Measurements from ENCODE around the gene ERCC6L2.
A peak's percentile ranks its signal among the peaks of the same experiment; 100 is the strongest.

Gene ERCC6L2

GRCh38 chr9:95870352-95870751 lies 5.1 kb upstream of the ERCC6L2 start:
- H3K4me1 ChIP-seq (ENCODE audit: control insufficient read depth in 1 of 2, insufficient read depth in 2 of 2, low read length in 2 of 2): peaks cover 3% of the 10 kb centered on the region in 2 experiments
- no peak overlapping the region for H2BK5ac ChIP-seq (ENCODE audit: low read depth, low read length, poor library complexity)
- no peaks in the 10 kb centered on the region for H3K27me3 ChIP-seq (ENCODE audit: insufficient read depth, low read length)
- H2BK12ac ChIP-seq (ENCODE audit: low read length): no peak overlapping the region
- H2AK5ac ChIP-seq (ENCODE audit: low read length): no peak overlapping the region
- H3K27ac ChIP-seq (ENCODE audit: low read depth, low read length): no peak overlapping the region
- H4K8ac ChIP-seq (ENCODE audit: low read depth, low read length): no peak overlapping the region
- no peak overlapping the region for H3K9ac ChIP-seq (ENCODE audit: low read length)
- WGBS (ENCODE audit: extremely low coverage, insufficient coverage, insufficient read length): no CpG with 5 or more reads among the region's 1 CpG
- H3K79me2 ChIP-seq (ENCODE audit: control insufficient read depth, insufficient read depth, low read length, poor library complexity): peaks cover 2% of the 10 kb centered on the region
- peaks cover 2% of the 10 kb centered on the region for H3K79me1 ChIP-seq (ENCODE audit: low read length)
- H3K36me3 ChIP-seq (ENCODE audit: control insufficient read depth in 1 of 2, insufficient read depth in 2 of 2, low read length in 2 of 2): no peaks in the 10 kb centered on the region
- H3K18ac ChIP-seq (ENCODE audit: low read length): no peak overlapping the region
- no peak for DNase-seq
- no peak overlapping the region for H2AFZ ChIP-seq (ENCODE audit: insufficient read depth, low read length, poor library complexity)
- no peak overlapping the region for H3K4me3 ChIP-seq (ENCODE audit: low read depth, low read length)
- no peak overlapping the region for H3K4ac ChIP-seq (ENCODE audit: low read depth, low read length)
- H3K14ac ChIP-seq (ENCODE audit: low read length): no peak overlapping the region
- no peak overlapping the region for H4K12ac ChIP-seq (ENCODE audit: low read depth, low read length)
- H3K4me2 ChIP-seq (ENCODE audit: low read length): no peak overlapping the region
- H3K9me3 ChIP-seq (ENCODE audit: insufficient read depth, low read depth, low read length): no peaks in the 10 kb centered on the region
- no peak overlapping the region for H3K23ac ChIP-seq (ENCODE audit: low read length)
- no peak overlapping the region for H2BK120ac ChIP-seq (ENCODE audit: insufficient read depth, low read length, poor library complexity)
- H4K91ac ChIP-seq (ENCODE audit: low read depth, low read length): no peak overlapping the region

GRCh38 chr9:95870906-95871305 lies 4.6 kb upstream of the ERCC6L2 start:
- H3K18ac ChIP-seq (ENCODE audit: low read length): no peak overlapping the region
- H3K4me2 ChIP-seq (ENCODE audit: low read length): no peak overlapping the region
- H2AFZ ChIP-seq (ENCODE audit: insufficient read depth, low read length, poor library complexity): no peak overlapping the region
- H2BK120ac ChIP-seq (ENCODE audit: insufficient read depth, low read length, poor library complexity): no peak overlapping the region
- no peaks in the 10 kb centered on the region for H3K9me3 ChIP-seq (ENCODE audit: insufficient read depth, low read depth, low read length)
- no peaks in the 10 kb centered on the region for H3K36me3 ChIP-seq (ENCODE audit: control insufficient read depth in 1 of 2, insufficient read depth in 2 of 2, low read length in 2 of 2)
- no peak overlapping the region for H2BK12ac ChIP-seq (ENCODE audit: low read length)
- H3K4ac ChIP-seq (ENCODE audit: low read depth, low read length): no peak overlapping the region
- H3K79me1 ChIP-seq (ENCODE audit: low read length): peaks cover 5% of the 10 kb centered on the region
- peaks cover 3% of the 10 kb centered on the region in 2 experiments for H3K4me1 ChIP-seq (ENCODE audit: control insufficient read depth in 1 of 2, insufficient read depth in 2 of 2, low read length in 2 of 2)
- no peak overlapping the region for H4K12ac ChIP-seq (ENCODE audit: low read depth, low read length)
- no peak overlapping the region for H2AK5ac ChIP-seq (ENCODE audit: low read length)
- H4K8ac ChIP-seq (ENCODE audit: low read depth, low read length): no peak overlapping the region
- no peak overlapping the region for H2BK5ac ChIP-seq (ENCODE audit: low read depth, low read length, poor library complexity)
- H4K91ac ChIP-seq (ENCODE audit: low read depth, low read length): no peak overlapping the region
- no CpG with 5 or more reads among the region's 1 CpG for WGBS (ENCODE audit: extremely low coverage, insufficient coverage, insufficient read length)
- H3K23ac ChIP-seq (ENCODE audit: low read length): no peak overlapping the region
- H3K27ac ChIP-seq (ENCODE audit: low read depth, low read length): no peak overlapping the region
- H3K27me3 ChIP-seq (ENCODE audit: insufficient read depth, low read length): no peaks in the 10 kb centered on the region
- no peak overlapping the region for H3K9ac ChIP-seq (ENCODE audit: low read length)
- H3K79me2 ChIP-seq (ENCODE audit: control insufficient read depth, insufficient read depth, low read length, poor library complexity): peaks cover 4% of the 10 kb centered on the region
- no peak for DNase-seq
- H3K4me3 ChIP-seq (ENCODE audit: low read depth, low read length): no peak overlapping the region
- H3K14ac ChIP-seq (ENCODE audit: low read length): no peak overlapping the region

DNA sequence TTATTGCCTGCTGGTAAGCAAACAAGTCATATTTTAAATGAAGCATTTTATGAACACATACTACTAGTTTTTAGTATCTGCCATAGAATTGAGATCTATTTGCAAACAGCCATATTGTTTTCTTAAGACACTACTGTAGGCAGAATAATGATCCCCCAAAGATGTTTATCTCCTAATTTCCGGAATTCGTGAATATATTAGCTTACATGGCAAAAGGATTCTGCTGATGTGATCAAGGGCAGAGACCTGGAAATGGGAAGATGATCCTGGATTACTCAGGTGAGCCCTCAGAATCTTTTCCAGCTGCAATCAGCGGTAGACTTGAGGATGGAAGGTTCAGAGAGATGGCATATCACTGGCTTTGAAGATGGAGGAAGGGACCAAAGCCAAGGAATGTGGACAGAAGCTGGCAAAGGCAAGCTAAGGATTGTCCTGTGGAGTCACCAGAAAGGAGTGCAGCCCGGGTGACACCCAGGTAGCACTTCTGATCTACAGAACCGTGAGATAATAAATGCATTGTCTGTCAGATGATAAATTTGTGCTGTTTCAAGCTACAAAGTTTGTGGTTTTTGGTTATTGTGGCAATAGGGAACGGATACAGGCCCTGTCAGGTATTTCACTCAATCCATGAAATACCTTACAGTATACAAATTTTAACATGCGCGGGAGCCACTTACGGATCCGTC lies 1.0 kb upstream of the ERCC6L2 start:
- H3K14ac ChIP-seq (ENCODE audit: low read length): peak overlapping the region; percentile 40
- H3K27ac ChIP-seq (ENCODE audit: low read depth, low read length): no peak overlapping the region
- H2BK5ac ChIP-seq (ENCODE audit: low read depth, low read length, poor library complexity): no peak overlapping the region
- H3K23ac ChIP-seq (ENCODE audit: low read length): no peak overlapping the region
- H4K12ac ChIP-seq (ENCODE audit: low read depth, low read length): no peak overlapping the region
- H4K8ac ChIP-seq (ENCODE audit: low read depth, low read length): peak overlapping the region; percentile 89
- no peak overlapping the region for H2BK120ac ChIP-seq (ENCODE audit: insufficient read depth, low read length, poor library complexity)
- no peaks in the 10 kb centered on the region for H3K9me3 ChIP-seq (ENCODE audit: insufficient read depth, low read depth, low read length)
- no peak overlapping the region for H3K18ac ChIP-seq (ENCODE audit: low read length)
- H2AK5ac ChIP-seq (ENCODE audit: low read length): no peak overlapping the region
- H3K4me1 ChIP-seq (ENCODE audit: control insufficient read depth in 1 of 2, insufficient read depth in 2 of 2, low read length in 2 of 2): peaks cover 3 to 6% of the 10 kb centered on the region in 2 experiments
- WGBS (ENCODE audit: extremely low coverage, insufficient coverage, insufficient read length): no CpG with 5 or more reads among the region's 10 CpGs
- H3K79me1 ChIP-seq (ENCODE audit: low read length): peaks cover 7% of the 10 kb centered on the region
- no peak overlapping the region for H2AFZ ChIP-seq (ENCODE audit: insufficient read depth, low read length, poor library complexity)
- peaks cover 7% of the 10 kb centered on the region for H3K79me2 ChIP-seq (ENCODE audit: control insufficient read depth, insufficient read depth, low read length, poor library complexity)
- H3K9ac ChIP-seq (ENCODE audit: low read length): peak overlapping the region; percentile 99
- peaks cover 0 to 2% of the 10 kb centered on the region in 2 experiments for H3K36me3 ChIP-seq (ENCODE audit: control insufficient read depth in 1 of 2, insufficient read depth in 2 of 2, low read length in 2 of 2)
- no peak for DNase-seq
- H3K4me2 ChIP-seq (ENCODE audit: low read length): peak overlapping the region; percentile 70
- H2BK12ac ChIP-seq (ENCODE audit: low read length): no peak overlapping the region
- H4K91ac ChIP-seq (ENCODE audit: low read depth, low read length): peak overlapping the region; percentile 12
- H3K4me3 ChIP-seq (ENCODE audit: low read depth, low read length): peak overlapping the region; percentile 86
- H3K27me3 ChIP-seq (ENCODE audit: insufficient read depth, low read length): no peaks in the 10 kb centered on the region
- no peak overlapping the region for H3K4ac ChIP-seq (ENCODE audit: low read depth, low read length)

DNA sequence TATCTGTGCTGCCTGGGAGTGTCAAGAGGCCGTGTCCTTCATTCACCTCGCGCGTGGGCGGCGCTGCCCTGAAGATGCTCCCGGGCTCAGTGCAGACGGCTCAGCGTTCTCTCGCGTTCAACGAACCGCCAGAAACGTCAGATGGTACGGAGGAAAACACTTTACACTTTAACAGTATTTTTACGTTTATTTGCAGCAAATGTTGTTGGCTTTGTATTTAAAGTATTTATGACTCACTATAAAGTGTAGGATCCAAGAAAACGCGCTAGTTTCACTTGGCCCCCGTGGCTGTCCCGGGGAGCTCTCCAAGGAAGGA lies 544 bp upstream of the ERCC6L2 start:
- H2AFZ ChIP-seq (ENCODE audit: insufficient read depth, low read length, poor library complexity): peak overlapping the region; percentile 40
- WGBS (ENCODE audit: extremely low coverage, insufficient coverage, insufficient read length): no CpG with 5 or more reads among the region's 20 CpGs
- H3K79me1 ChIP-seq (ENCODE audit: low read length): peaks cover 7% of the 10 kb centered on the region
- peak overlapping the region; percentile 73 for H4K12ac ChIP-seq (ENCODE audit: low read depth, low read length)
- peak overlapping the region; percentile 86 for H3K4me3 ChIP-seq (ENCODE audit: low read depth, low read length)
- peak overlapping the region; percentile 69 for H2BK120ac ChIP-seq (ENCODE audit: insufficient read depth, low read length, poor library complexity)
- DNase-seq: peak; percentile 11 to 54
- peaks cover 7% of the 10 kb centered on the region for H3K79me2 ChIP-seq (ENCODE audit: control insufficient read depth, insufficient read depth, low read length, poor library complexity)
- H4K8ac ChIP-seq (ENCODE audit: low read depth, low read length): peak overlapping the region; percentile 89
- peak overlapping the region; percentile 99 for H3K9ac ChIP-seq (ENCODE audit: low read length)
- H3K4ac ChIP-seq (ENCODE audit: low read depth, low read length): no peak overlapping the region
- H3K18ac ChIP-seq (ENCODE audit: low read length): peak overlapping the region; percentile 79
- no peak overlapping the region for H2AK5ac ChIP-seq (ENCODE audit: low read length)
- H3K36me3 ChIP-seq (ENCODE audit: control insufficient read depth in 1 of 2, insufficient read depth in 2 of 2, low read length in 2 of 2): peaks cover 0 to 2% of the 10 kb centered on the region in 2 experiments
- H3K27ac ChIP-seq (ENCODE audit: low read depth, low read length): peak overlapping the region; percentile 78
- H3K14ac ChIP-seq (ENCODE audit: low read length): peak overlapping the region; percentile 84
- H3K9me3 ChIP-seq (ENCODE audit: insufficient read depth, low read depth, low read length): no peaks in the 10 kb centered on the region
- H4K91ac ChIP-seq (ENCODE audit: low read depth, low read length): peak overlapping the region; percentile 88
- H3K4me2 ChIP-seq (ENCODE audit: low read length): peak overlapping the region; percentile 70
- peaks cover 3 to 6% of the 10 kb centered on the region in 2 experiments for H3K4me1 ChIP-seq (ENCODE audit: control insufficient read depth in 1 of 2, insufficient read depth in 2 of 2, low read length in 2 of 2)
- peak overlapping the region; percentile 87 for H2BK5ac ChIP-seq (ENCODE audit: low read depth, low read length, poor library complexity)
- no peaks in the 10 kb centered on the region for H3K27me3 ChIP-seq (ENCODE audit: insufficient read depth, low read length)
- no peak overlapping the region for H2BK12ac ChIP-seq (ENCODE audit: low read length)
- H3K23ac ChIP-seq (ENCODE audit: low read length): no peak overlapping the region

Measured in trophoblast cell (in vitro differentiated cells and primary cell).